GM21528 (cell line): ENCODE measurements around the gene EIF5.
A peak's percentile ranks its signal among the peaks of the same experiment; 100 is the strongest.

Experiments
- ATAC-seq: cut with Tn5 transposase; IDR thresholded peaks from one replicate; pipeline ENCODE4 v1.9.1; 2021; ENCODE audit warnings: mild to moderate bottlenecking, moderate library complexity; ENCODE audit not compliant: unreplicated experiment, low FRiP score

Gene EIF5

DNA sequence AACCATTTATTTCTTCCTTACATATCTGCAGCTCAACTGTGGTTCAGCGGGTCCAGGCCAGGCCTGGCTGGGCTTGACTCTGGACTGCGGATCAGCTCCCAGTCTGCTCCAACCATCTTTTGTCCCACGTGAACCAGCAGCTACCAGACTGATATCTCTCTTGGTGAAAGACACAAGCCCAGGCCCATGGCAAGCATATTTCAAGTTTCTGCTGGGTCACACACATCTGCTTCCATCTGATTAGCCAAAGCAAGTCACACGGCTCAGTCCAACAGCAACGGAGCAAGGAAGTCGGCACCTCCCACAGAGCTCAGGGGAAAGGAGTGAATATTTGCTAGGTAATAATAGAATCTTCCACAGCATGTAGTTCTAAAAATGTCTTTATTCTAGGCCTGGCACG, 26.5 kb downstream of the EIF5 start:
- no peak for ATAC-seq

GRCh38 chr14:103361867-103362266, 27.8 kb downstream of the EIF5 start:
- no peak for ATAC-seq

- no peak for ATAC-seq
These were observed 28.7 kb downstream of the EIF5 start for GRCh38 chr14:103362780-103363179.

- no peak for ATAC-seq
These were observed 32.7 kb downstream of the EIF5 start for GRCh38 chr14:103366741-103367140.

GRCh38 chr14:103367995-103368394, 34.0 kb downstream of the EIF5 start:
- ATAC-seq, result no peak

DNA sequence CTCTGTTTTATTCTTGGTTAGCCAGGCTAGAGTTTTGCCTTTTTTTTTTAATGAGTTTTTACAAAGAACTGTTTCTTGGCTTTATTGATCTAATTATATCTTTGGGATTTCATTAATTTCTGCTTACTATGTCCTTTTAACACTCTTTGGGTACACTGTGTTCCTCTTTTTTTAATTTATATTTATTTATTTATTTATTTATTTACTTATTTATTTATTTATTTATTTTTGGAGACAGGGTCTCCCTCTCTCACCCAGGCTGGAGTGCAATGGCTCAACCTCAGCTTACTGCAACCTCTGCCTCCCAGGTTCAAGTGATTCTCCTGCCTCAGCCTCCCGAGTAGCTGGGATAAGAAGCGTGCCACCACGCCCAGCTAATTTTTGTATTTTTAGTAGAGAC, 36.0 kb downstream of the EIF5 start:
- ATAC-seq, result no peak

DNA sequence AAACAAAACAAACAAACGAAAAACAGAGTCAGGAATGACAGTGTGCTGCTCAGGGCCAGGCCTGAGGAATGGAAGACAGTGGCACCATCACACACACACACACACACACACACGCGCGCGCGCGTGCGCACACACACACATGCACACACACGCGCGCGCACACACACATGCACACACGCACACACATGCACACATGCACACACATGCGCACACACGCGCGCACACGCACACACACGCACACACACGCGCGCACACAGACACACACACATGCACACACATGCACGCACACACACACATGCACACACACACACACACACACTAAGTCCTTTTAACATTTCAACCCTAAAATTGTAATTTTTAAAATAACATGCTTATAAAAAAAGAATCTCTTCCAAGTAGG, 38.0 kb downstream of the EIF5 start:
- no peak for ATAC-seq

DNA sequence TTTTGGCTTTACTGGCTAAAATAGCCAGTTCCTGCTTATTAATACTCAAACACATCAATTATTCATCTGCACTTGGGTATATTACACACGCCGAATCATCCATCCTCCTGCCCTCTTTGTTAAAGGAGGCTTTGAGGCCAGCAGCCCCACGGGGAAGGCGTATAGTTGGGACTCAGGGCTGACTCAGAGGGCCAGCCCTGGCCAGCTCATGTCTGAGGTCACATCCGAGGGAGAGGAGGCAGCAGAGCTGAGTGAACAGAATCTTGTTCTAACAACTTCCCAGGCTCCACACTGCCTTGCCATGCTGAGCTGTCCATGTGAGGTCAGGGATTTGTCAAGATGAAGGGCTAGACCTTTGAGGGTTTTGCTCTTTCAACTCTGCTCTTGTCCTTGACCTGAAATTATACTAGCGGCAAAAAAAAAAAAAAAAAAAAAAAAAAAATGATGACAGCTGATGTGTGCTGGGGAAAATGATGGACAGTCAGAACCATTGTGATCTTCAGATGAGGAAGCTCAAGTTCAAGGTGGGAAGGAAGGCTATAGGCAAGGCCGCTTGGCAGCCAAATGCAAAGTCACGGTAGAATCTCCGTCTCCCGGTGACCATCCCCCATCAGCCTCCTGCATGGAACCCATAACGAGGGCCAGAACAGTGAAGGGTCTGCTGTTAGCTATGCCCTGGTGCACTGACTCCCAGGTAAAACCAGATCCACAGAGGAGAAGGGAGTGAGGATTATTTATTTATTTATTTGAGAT, 38.7 kb downstream of the EIF5 start:
- no peak for ATAC-seq

DNA sequence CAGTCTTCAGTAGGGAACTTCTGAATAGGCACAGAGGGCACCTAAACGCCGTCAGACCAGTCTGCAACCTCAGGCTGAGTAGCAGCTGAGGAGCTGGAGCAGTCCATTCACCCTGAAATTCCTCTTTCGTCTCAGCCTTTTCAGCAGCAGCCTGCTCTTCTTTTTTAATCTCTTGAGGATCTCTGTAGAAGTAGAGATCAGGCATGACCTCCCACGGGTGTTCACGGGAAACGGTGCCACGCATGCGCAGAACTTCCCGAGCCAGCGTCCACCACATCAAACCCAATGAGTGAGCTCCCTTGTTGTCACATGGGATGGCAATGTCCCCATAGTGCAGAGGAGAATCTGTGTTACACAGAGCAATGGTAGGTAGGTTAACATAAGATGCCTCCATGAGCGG, 40.1 kb downstream of the EIF5 start:
- no peak for ATAC-seq

DNA sequence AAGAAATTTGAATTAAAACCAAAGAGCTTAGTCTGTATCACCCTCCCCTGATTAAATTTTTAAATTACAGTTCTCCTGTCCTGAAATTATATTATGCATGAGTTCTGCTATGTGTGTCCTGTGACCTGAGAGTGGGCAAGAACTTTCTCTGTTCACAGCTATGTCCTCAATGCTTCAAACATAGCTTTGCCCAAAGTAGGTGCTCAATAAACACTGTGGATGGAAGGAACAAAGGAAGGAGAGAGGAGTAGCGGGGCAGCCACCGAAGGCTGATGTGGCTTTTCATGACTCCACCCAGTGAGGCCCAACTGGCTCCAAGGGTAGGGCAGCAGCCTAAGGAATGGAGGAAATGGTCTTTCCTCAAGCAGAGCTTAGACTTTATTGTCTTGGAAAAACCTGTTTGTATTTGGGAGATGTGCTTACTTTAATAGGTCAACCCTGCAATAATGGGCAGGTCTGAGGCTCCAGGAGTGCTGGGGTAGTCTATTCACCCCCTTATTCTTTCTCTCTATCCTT, 43.5 kb downstream of the EIF5 start:
- ATAC-seq, result no peak

DNA sequence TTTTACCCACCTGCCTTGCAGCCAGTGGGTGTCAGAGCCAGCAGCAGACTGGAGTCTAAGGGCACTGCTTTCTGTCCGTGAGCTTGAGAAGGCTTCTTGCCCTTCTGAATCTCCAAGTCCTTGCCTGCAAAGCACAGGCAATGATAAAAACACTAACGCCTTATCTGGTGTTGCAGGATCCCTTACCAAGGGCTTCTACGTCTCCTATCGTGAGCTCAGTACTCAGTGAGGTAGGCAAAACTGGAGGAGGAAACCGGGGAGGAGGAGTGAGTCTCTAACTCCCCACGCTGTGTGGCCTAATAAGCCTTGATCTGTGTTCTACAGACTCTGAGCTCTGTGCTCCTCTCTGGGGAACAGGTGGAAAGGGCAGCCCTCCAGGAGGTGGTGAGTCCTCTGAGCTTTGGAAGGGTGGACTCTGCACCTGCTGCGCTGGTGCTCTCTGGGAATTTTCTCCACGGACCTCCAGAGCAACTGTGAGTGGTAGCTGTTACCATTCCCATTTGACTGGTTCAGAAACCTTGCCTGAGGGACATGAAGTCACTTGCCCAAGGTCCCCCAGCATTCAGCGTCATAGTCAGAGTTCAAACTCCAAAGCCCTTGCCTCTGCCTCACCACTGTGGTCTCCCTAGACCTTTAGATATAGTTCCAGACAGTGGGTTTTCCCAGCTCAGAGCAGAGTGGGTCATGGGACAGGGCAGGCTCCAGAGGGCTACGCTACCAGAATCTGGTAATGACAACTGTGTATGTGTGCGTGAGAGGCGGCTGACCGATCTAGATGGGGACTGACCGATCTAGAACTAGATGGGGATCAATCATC, 44.2 kb downstream of the EIF5 start:
- ATAC-seq, result no peak

GRCh38 chr14:103380719-103381377, 46.8 kb downstream of the EIF5 start:
- ATAC-seq, result no peak

- ATAC-seq, result no peak
These were observed 48.3 kb downstream of the EIF5 start for GRCh38 chr14:103382376-103382775.

DNA sequence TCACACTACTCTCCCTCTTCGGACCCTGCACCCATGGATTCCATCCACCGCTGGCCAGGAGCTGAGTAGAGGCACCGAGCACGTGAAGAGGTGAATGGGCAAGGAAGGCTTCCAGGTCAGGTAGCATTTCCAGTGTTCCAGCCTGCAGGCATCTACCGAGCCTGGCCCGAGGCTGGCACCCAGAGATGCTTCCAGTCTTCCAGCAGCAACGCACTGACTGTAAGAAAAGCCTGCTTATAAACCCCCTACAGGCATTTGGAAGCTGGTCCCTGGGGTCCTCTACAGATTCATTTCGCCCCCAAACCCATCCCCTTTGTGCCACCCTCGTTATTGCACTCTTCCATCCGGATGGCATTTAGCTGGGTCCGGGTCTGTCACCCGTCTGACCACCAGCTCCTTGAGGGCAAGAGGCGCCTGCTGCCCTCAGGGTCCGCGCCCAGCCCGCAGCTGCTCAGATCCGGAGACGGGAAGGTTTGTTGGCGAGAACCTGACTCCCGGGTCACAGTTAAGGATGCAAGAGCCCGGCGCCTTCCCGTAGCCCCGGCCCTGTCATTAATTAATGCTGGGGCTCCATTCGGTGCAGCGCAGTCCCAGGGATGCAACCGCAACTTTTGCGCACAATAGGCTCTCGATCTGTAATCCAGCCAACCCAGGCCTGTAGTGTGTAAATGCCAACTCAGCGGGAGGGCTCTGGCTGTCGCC, 50.6 kb downstream of the EIF5 start:
- ATAC-seq, result peak; percentile 5

DNA sequence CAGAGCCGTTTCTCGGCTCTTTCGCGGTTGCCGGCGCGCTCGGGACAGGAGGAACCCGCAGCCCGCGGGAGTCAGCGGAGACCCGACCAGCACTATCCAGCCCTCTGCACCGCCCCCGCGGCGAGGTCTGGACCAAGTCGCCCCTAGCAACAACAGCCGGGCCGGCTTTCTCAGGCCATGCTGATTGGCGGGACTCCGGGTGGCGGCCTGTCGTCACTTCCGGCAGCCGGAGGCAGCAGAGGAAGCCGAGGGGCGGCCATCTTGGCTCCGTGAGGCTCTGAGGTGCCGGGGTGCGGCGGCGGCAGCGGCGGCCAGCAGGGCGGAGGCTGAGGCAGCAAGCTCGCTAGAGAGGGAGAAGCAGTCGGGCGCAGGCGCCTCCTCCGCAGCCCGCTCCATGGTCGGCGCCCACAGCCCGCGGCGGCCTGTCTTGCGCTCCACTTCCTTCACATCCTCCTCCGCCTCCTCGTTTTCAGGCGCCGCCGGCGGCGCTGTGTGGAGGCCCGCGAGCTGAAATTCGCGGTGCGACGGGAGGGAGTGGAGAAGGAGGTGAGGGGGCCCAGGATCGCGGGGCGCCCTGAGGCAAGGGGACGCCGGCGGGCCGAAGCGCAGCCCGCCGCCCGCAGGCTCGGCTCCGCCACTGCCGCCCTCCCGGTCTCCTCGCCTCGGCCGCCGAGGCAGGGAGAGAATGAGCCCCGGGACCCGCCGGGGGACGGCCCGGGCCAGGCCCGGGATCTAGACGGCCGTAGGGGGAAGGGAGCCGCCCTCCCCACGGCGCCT, 51.3 kb downstream of the EIF5 start, which contains the start of gene MARK3:
Gene MARK3, plus strand, starts transcription at position 264 of the 777 bp plus-strand sequence. CDS start 615 bp downstream, outside the sequence.
- ATAC-seq, result peak; percentile 88

GRCh38 chr14:103385929-103386712, 52.1 kb downstream of the EIF5 start:
- peak; percentile 8 for ATAC-seq

GRCh38 chr14:103386713-103387329, 52.8 kb downstream of the EIF5 start:
- ATAC-seq, result no peak

DNA sequence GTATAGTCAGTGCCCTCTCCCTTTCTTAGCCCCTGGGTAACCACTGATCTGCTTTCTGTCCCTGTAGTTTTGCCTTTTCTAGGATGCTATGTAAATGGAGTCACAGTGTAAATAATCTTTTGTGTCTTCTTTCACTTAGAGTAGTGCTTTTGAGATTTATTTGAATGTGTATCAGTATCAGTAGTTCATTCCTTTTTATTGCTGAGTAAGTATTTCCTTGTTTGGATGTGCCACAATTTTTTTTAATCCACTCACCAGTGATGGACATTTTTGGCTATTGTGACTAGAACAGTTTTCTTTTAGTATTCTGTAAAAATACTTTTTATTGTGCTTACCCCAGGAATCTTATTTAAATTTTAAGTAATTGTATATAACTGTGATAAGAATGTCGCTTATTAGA, 54.6 kb downstream of the EIF5 start:
- no peak for ATAC-seq
